H1 (cell line): ENCODE data around the gene FBXW2. TPM values are rescaled to one million over a fixed set of nuclear protein-coding genes. Genes with fewer than 3 reads are reported as not detected.

Experiments used
- CTCF ChIA-PET: fragments of 300-600 bp; sonication (Branson Sonifier 250); formaldehyde crosslinking; loops from one replicate; lab custom pipeline; 2021; ENCODE audit not compliant: partially characterized antibody; lab: Charles Lee
- POLR2A ChIA-PET: fragments of 300-600 bp; sonication (Branson Sonifier 250); formaldehyde crosslinking; loops from one replicate; lab custom pipeline; 2021; ENCODE audit warnings: inconsistent platforms; ENCODE audit not compliant: partially characterized antibody; lab: Charles Lee
- DNase-seq, 2 experiments: peaks; one replicate each; pipeline versions ENCODE4 v3.0.0 to v3.0.0-alpha.2; 2010 to 2022; ENCODE audit warnings: low spot score in 2 of 2, low read depth in 1 of 2, mixed read lengths in 1 of 2
- FAIRE-seq: peaks from 2 replicates; lab custom pipeline; 2011; peaks lifted over from hg19 to GRCh38; lab: Jason Lieb, UNC
- H2AFZ ChIP-seq: 2 replicates; pipeline ENCODE4 v1.8.1; 2012; ENCODE audit warnings: low read length, inconsistent platforms
- H2AK5ac ChIP-seq: 2 replicates; pipeline ENCODE4 v1.6.1; 2013; ENCODE audit warnings: low read depth, low read length
- H2BK120ac ChIP-seq: replicated peaks from 2 replicates; pipeline ENCODE3; 2013; ENCODE audit warnings: low read depth, low read length, inconsistent platforms
- H2BK12ac ChIP-seq: 2 replicates; pipeline ENCODE4 v1.6.1; 2013; ENCODE audit warnings: low read depth, low read length
- H2BK15ac ChIP-seq: 2 replicates; pipeline ENCODE4 v1.6.1; 2013; ENCODE audit warnings: low read length
- H2BK20ac ChIP-seq: 2 replicates; pipeline ENCODE4 v1.6.1; 2013; ENCODE audit warnings: low read length
- H2BK5ac ChIP-seq: 2 replicates; pipeline ENCODE4 v1.6.1; 2013; ENCODE audit warnings: low read depth, low read length
- H3K14ac ChIP-seq: 2 replicates; pipeline ENCODE4 v1.6.1; 2013; ENCODE audit warnings: inconsistent platforms; ENCODE audit not compliant: insufficient read length
- H3K18ac ChIP-seq: 2 replicates; pipeline ENCODE4 v1.6.1; 2013; ENCODE audit warnings: low read length; ENCODE audit errors: extremely low read depth
- H3K23ac ChIP-seq: 2 replicates; pipeline ENCODE4 v1.6.1; 2013; ENCODE audit warnings: inconsistent platforms; ENCODE audit not compliant: insufficient read length
- H3K23me2 ChIP-seq: 2 replicates; pipeline ENCODE4 v1.6.1; 2013; ENCODE audit warnings: low read depth, low read length
- H3K27ac ChIP-seq: 2 replicates; pipeline ENCODE4 v1.6.1; 2011; ENCODE audit warnings: low read depth, low read length, inconsistent platforms
- H3K27me3 ChIP-seq, 4 experiments: replicated peaks in 1 of 4; 1 replicate in 1 of 4; 2 replicates in 3 of 4; pipeline versions ENCODE4 v1.6.1 to v1.8.1; 2011 to 2013; ENCODE audit warnings: low read length in 3 of 4, mild to moderate bottlenecking in 3 of 4, inconsistent platforms in 2 of 4, mixed read lengths in 2 of 4, moderate library complexity in 1 of 4; ENCODE audit not compliant: control insufficient read depth in 3 of 4, insufficient read depth in 3 of 4; ENCODE audit errors: extremely low read depth in 1 of 4
- H3K36me3 ChIP-seq, 4 experiments: 2 replicates each; pipeline versions ENCODE4 v1.6.1 to v1.8.1; 2011 to 2013; ENCODE audit warnings: mild to moderate bottlenecking in 4 of 4, low read length in 3 of 4, moderate library complexity in 2 of 4, control low read depth in 1 of 4, inconsistent platforms in 1 of 4; ENCODE audit not compliant: insufficient read depth in 4 of 4, control insufficient read depth in 2 of 4
- H3K4ac ChIP-seq: replicated peaks from 2 replicates; pipeline ENCODE3; 2013; ENCODE audit warnings: low read length, low read depth, mixed read lengths, inconsistent platforms; ENCODE audit not compliant: insufficient read length
- H3K4me1 ChIP-seq, 4 experiments: replicated peaks in 1 of 4; 1 replicate in 1 of 4; 2 replicates in 3 of 4; pipeline versions ENCODE4 v1.6.1 to v1.8.1; 2011 to 2013; ENCODE audit warnings: low read length in 3 of 4, inconsistent platforms in 2 of 4, mixed read lengths in 1 of 4; ENCODE audit not compliant: insufficient read depth in 4 of 4, control insufficient read depth in 3 of 4
- H3K4me2 ChIP-seq, 2 experiments: 2 replicates each; pipeline versions ENCODE4 v1.6.1 to v1.8.1; 2011 to 2013; ENCODE audit warnings: low read depth in 2 of 2, low read length in 2 of 2, control low read depth in 1 of 2, inconsistent platforms in 1 of 2, mild to moderate bottlenecking in 1 of 2; ENCODE audit not compliant: insufficient read depth in 1 of 2
- H3K4me3 ChIP-seq, 4 experiments: fragments of 200-600, 300-600 bp in 1 of 4; sonication (generic), shearing (Covaris generic), sonication (Bioruptor Twin) in 1 of 4; 2 replicates each; pipeline versions ENCODE4 v1.5.1 to v1.8.1; 2011 to 2016; ENCODE audit warnings: low read length in 4 of 4, low read depth in 3 of 4, control low read depth in 2 of 4, inconsistent platforms in 2 of 4, mild to moderate bottlenecking in 2 of 4, mixed read lengths in 1 of 4, moderate library complexity in 1 of 4; ENCODE audit not compliant: insufficient read depth in 2 of 4; ENCODE audit errors: extremely low read depth in 1 of 4
- H3K56ac ChIP-seq: replicated peaks from 2 replicates; pipeline ENCODE3; 2013; ENCODE audit warnings: low read depth, mild to moderate bottlenecking, mixed read lengths, low read length, inconsistent platforms; ENCODE audit not compliant: insufficient read length
- H3K79me1 ChIP-seq: 2 replicates; pipeline ENCODE4 v1.6.1; 2013; ENCODE audit warnings: low read depth, low read length, control low read depth
- H3K79me2 ChIP-seq, 2 experiments: 2 replicates each; pipeline versions ENCODE4 v1.6.1 to v1.8.1; 2012 to 2013; ENCODE audit warnings: low read length in 2 of 2, mild to moderate bottlenecking in 2 of 2, inconsistent platforms in 1 of 2; ENCODE audit not compliant: insufficient read depth in 2 of 2, control insufficient read depth in 1 of 2
- H3K9ac ChIP-seq, 4 experiments: replicated peaks in 1 of 4; 1 replicate in 1 of 4; 2 replicates in 3 of 4; pipeline versions ENCODE4 v1.6.1 to v1.8.1; 2011 to 2013; ENCODE audit warnings: low read depth in 3 of 4, low read length in 3 of 4, control low read depth in 2 of 4, mild to moderate bottlenecking in 2 of 4, moderate library complexity in 2 of 4, inconsistent platforms in 1 of 4; ENCODE audit errors: extremely low read depth in 1 of 4
- H3K9me3 ChIP-seq, 2 experiments: 2 replicates each; pipeline versions ENCODE4 v1.6.1 to v1.8.1; 2012 to 2013; ENCODE audit warnings: mild to moderate bottlenecking in 2 of 2, moderate library complexity in 2 of 2, control low read depth in 1 of 2, inconsistent platforms in 1 of 2, low read depth in 1 of 2, low read length in 1 of 2, mixed read lengths in 1 of 2; ENCODE audit not compliant: insufficient read depth in 2 of 2
- H4K20me1 ChIP-seq, 2 experiments: replicated peaks in 1 of 2; 2 replicates each; pipeline versions ENCODE3 to v1.8.1; 2011 to 2013; ENCODE audit warnings: inconsistent platforms in 2 of 2, low read length in 2 of 2, mild to moderate bottlenecking in 1 of 2; ENCODE audit not compliant: insufficient read depth in 2 of 2, control insufficient read depth in 1 of 2
- H4K5ac ChIP-seq: 2 replicates; pipeline ENCODE4 v1.6.1; 2013; ENCODE audit warnings: low read length, low read depth, mixed read lengths, inconsistent platforms; ENCODE audit not compliant: insufficient read length
- H4K8ac ChIP-seq: 2 replicates; pipeline ENCODE4 v1.8.0; 2013; ENCODE audit warnings: mild to moderate bottlenecking, moderate library complexity, low read length, inconsistent platforms; ENCODE audit not compliant: insufficient read depth; ENCODE audit errors: extremely low read depth
- H4K91ac ChIP-seq: replicated peaks from 2 replicates; pipeline ENCODE3; 2013; ENCODE audit warnings: low read length, mixed read lengths, inconsistent platforms; ENCODE audit not compliant: insufficient read length
- CBX5 ChIP-seq: fragments of 300-800, 300-1000 bp; sonication (generic); IDR thresholded peaks from 2 replicates; pipeline ENCODE4 v1.7.1; 2016; ENCODE audit warnings: antibody characterized with exemption, low read length, low read depth
- CEBPB ChIP-seq: IDR thresholded peaks from 2 replicates; pipeline ENCODE4 v1.6.1; 2012; ENCODE audit warnings: low read depth, low read length
- CREB1 ChIP-seq: IDR thresholded peaks from 2 replicates; pipeline ENCODE4 v1.6.1; 2012; ENCODE audit warnings: inconsistent platforms
- CTCF ChIP-seq, 3 experiments: IDR thresholded peaks; 1 replicate in 2 of 3; 2 replicates in 1 of 3; pipeline versions ENCODE4 v1.5.1 to v1.6.1; 2011; ENCODE audit warnings: low read length in 3 of 3, mild to moderate bottlenecking in 3 of 3, inconsistent platforms in 2 of 3, low read depth in 1 of 3, moderate library complexity in 1 of 3; ENCODE audit not compliant: insufficient read depth in 1 of 3; ENCODE audit errors: control extremely low read depth in 1 of 3
- FOSL1 ChIP-seq: IDR thresholded peaks from 2 replicates; pipeline ENCODE4 v1.6.1; 2011; ENCODE audit warnings: mild to moderate bottlenecking, low read depth, low read length, moderate library complexity; ENCODE audit not compliant: insufficient read depth
- RBBP5 ChIP-seq: IDR thresholded peaks from 2 replicates; pipeline ENCODE4 v1.7.1; 2012; ENCODE audit warnings: low read depth, mild to moderate bottlenecking, inconsistent platforms, low read length, moderate library complexity, borderline replicate concordance
- RFX5 ChIP-seq: IDR thresholded peaks from 2 replicates; pipeline ENCODE4 v1.6.1; 2011; ENCODE audit warnings: low read depth, low read length, improper control_type of control experiment, borderline replicate concordance
- RXRA ChIP-seq: IDR thresholded peaks from 2 replicates; pipeline ENCODE4 v1.6.1; 2011; ENCODE audit warnings: low read depth, mild to moderate bottlenecking, low read length, moderate library complexity; ENCODE audit not compliant: insufficient read depth
- SIRT6 ChIP-seq: IDR thresholded peaks from one replicate; pipeline ENCODE4 v1.7.1; 2012; ENCODE audit warnings: low read length, inconsistent platforms
- WGBS, 2 experiments: shearing (Covaris generic) in 1 of 2; methylation state at CpG; one replicate each; pipeline versions ENCODE4 v1.1.6 to v1.1.7; 2013 to 2015; ENCODE audit warnings: low lambda C conversion rate in 2 of 2, mixed read lengths in 2 of 2, inconsistent platforms in 1 of 2, low coverage in 1 of 2, missing lambda C conversion rate in 1 of 2; ENCODE audit not compliant: insufficient replicate concordance in 2 of 2, insufficient coverage in 1 of 2, insufficient read length in 1 of 2; ENCODE audit errors: extremely low coverage in 1 of 2, missing lambda C conversion rate in 1 of 2; 5-methylcytosine and 5-hydroxymethylcytosine counted together
- polyA plus RNA-seq, 7 experiments: library from polyadenylated mRNA; depleted of rRNA in 3 of 7; stranded (reverse) in 5 of 7; unstranded in 2 of 7; fragments of >200 nt in 5 of 7; fragments of 200-250 nt in 2 of 7; gene quantifications; 1 replicate in 5 of 7; 2 replicates in 1 of 7; 4 replicates in 1 of 7; pipeline versions ENCODE4 v1.2.1 to v1.2.3, GENCODE V29; 2011 to 2013; ENCODE audit warnings: missing spikeins in 2 of 7, mixed read lengths in 2 of 7
- total RNA-seq: library from RNA; stranded (reverse); fragmentation: NEBNext Ultra II Directional; extraction: Animal tissue kit (Norgen Biotek cat#: 25700); gene quantifications from 2 replicates; pipeline ENCODE4 v1.2.1, GENCODE V29; 2021
- TF ChIP-seq, protein P1 (sequence below): IDR thresholded peaks from 2 replicates; pipeline ENCODE4 v1.6.1; 2011; ENCODE audit warnings: low read depth, mild to moderate bottlenecking, low read length; ENCODE audit not compliant: insufficient read depth

FBXW2 gene
- total and polyA plus RNA-seq, 2 of the 8 experiments (the other 6 are each of a cell fraction or from before 2014, with no cell fraction given), result 19.2 to 65.3 TPM

- CTCF ChIA-PET, result interaction anchor here (1.3 to 1.8 kb wide), 2 partner anchors 10 to 20 kb away, joined by 5 to 6 read pairs; no protein-coding TSS in a partner anchor
- no peak overlapping the region for H3K27ac ChIP-seq
- no peak overlapping the region for H3K14ac ChIP-seq
- TF ChIP-seq RFX5 (no peak), FOSL1 (no peak), CREB1 (no peak), CTCF (IDR thresholded peaks at IDR 0.05; ENCODE audit: control extremely low read depth in 1 of 3, insufficient read depth in 1 of 3, low read depth in 1 of 3, low read length in 3 of 3) (no peak), SIRT6 (no peak), RXRA (no peak), RBBP5 (no peak), CEBPB (no peak), CBX5 (no peak)
- TF ChIP-seq, protein P1, sequence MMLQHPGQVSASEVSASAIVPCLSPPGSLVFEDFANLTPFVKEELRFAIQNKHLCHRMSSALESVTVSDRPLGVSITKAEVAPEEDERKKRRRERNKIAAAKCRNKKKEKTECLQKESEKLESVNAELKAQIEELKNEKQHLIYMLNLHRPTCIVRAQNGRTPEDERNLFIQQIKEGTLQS, result no peak
These were observed 84.5 kb downstream of the FBXW2 start for GRCh38 chr9:120708526-120709224.

More at GRCh38 chr9:120708526-120709224, 84.5 kb downstream of the FBXW2 start:
- WGBS, 2 experiments, result 98% methylated on average over 6 of the region's 6 CpGs; no CpG with 5 or more reads in 1 of the 2 experiments
- H3K56ac ChIP-seq, result no peak overlapping the region
- H3K23ac ChIP-seq, result no peak overlapping the region
- H3K79me1 ChIP-seq, result no peaks in the 10 kb centered on the region
- DNase-seq (no peak), FAIRE-seq (no peak)
- no peak overlapping the region for H2BK5ac ChIP-seq
- H2BK20ac ChIP-seq, result no peak overlapping the region
- no peaks in the 10 kb centered on the region for H3K9me3 ChIP-seq
- H2BK120ac ChIP-seq, result no peak overlapping the region
- H3K4ac ChIP-seq, result no peak overlapping the region
- H3K4me2 ChIP-seq, result no peak overlapping the region
- H3K27me3 ChIP-seq, result peaks cover 4 to 15% (median 13%) of the 10 kb centered on the region in 4 experiments; a peak in 6 of 7 replicates
- H2AFZ ChIP-seq, result no peak overlapping the region
- no peak overlapping the region for H4K8ac ChIP-seq
- no peak overlapping the region for H3K9ac ChIP-seq
- H2BK12ac ChIP-seq, result no peak overlapping the region
- H4K20me1 ChIP-seq, result peaks cover 0 to 2% of the 10 kb centered on the region in 2 experiments
- POLR2A ChIA-PET, result interaction anchor here (1.1 kb wide), 2 partner anchors 14 to 20 kb away, joined by 3 read pairs; no protein-coding TSS in a partner anchor
- H4K5ac ChIP-seq, result no peak overlapping the region
- no peak overlapping the region for H4K91ac ChIP-seq
- no peak overlapping the region for H3K4me3 ChIP-seq
- H3K36me3 ChIP-seq, result no peaks in the 10 kb centered on the region
- H2AK5ac ChIP-seq, result no peak overlapping the region
- H3K79me2 ChIP-seq, result no peaks in the 10 kb centered on the region
- H3K18ac ChIP-seq, result no peak overlapping the region
- no peaks in the 10 kb centered on the region for H3K4me1 ChIP-seq
- H3K23me2 ChIP-seq, result peaks cover 1% of the 10 kb centered on the region; the same call in 1 of the 2 replicates
- H2BK15ac ChIP-seq, result no peak overlapping the region
